ENCODE measurements around the gene PARN.
"Not testable (repeated sequence)": the region's sequence is repeated elsewhere in the genome, so short reads cannot be mapped to it uniquely, and the experiment has no call there.

The PARN gene

DNA sequence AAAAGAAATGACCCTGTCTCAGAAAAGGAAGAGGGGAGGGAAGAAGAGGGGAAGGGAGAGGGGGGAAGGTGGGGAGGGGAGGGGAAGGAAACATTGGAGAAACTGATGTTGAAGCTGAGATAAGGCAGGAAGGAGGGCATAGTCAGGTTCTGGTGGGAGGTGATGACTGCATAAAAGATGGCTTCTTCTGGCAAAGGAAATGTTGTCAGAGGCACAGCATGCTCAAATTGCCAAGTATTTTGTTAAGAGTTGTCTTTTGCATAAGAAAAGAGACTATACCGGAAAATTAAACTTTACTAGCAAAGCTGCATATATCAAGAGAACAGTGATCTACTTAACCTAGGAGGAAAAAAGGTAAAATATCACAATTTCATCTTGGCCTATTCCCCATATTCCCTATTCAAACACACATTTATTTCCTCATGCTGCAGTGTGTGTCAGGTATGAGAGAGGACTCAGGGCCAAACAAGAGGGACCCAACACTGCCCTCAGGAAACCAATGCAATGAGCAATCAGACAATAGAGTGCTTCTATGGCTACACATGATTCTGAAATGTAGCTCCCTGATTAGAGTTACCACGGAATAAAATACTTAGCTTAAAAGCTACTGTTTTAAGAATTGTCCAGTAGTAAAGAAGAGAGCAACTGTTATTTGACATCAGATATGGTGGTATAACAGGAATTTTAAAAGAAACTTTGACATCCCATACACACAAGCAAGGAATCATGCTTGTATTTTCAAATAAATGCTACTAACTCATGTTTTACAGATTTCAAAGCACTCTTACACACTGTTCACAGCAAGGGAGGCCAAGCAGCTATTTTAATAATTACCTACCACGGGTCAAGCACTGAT, 80.9 kb downstream of the PARN start:
- TF ChIP-seq ZFX (IDR thresholded peaks at IDR 0.05) (no peak), CTCF (conservative IDR thresholded peaks at IDR 0.05) (no peak)
- peak overlapping the region; percentile 78 for H3K27ac ChIP-seq

- no peak overlapping the region for H3K27ac ChIP-seq
- no peak for TF ChIP-seq CTCF (conservative IDR thresholded peaks at IDR 0.05)
- no peak for TF ChIP-seq ZFX (IDR thresholded peaks at IDR 0.05)
Measured at GRCh38 chr16:14545346-14545884, 84.6 kb downstream of the PARN start.

DNA sequence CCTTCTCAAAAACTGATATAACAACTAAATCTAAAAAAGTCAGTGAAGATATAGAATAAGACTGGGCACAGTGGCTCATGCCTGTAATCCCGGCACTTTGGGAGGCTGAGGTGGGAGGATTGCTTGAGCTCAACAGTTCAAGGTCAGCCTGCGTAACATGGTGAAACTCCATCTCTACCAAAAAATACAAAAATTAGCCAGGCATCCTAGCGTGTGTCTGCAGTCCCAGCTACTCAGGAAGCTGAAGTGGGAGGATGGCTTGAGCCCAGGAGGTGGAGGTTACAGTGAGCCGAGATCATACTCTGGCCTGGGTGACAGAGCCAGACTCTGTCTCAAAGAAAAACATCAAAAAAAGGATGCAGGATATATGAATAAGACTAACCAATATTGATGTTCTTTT, 85.2 kb downstream of the PARN start:
- H3K27ac ChIP-seq = not testable (repeated sequence)

GRCh38 chr16:14539631-14540030, 90.4 kb downstream of the PARN start:
- no peak overlapping the region for H3K27ac ChIP-seq
- TF ChIP-seq CTCF (conservative IDR thresholded peaks at IDR 0.05) (no peak), ZFX (IDR thresholded peaks at IDR 0.05) (no peak)

DNA sequence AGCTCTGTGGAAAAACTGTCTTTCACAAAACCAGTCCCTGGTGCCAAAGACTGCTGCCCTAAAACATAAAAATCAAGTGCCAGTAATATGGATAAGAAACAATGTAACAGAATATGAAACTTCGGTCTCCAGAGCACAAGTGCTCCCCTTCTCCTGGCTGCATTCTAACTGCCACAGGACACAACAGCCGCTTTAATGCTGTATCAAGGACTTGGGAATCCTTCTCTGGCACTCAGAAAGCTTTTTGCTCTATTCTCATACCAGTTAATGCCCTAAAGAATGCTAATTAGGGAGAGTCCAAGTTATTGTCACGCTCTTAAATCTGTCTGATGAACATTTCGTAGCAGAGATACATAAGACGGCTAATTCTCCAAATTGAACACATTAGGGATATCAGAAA, 90.9 kb downstream of the PARN start:
- TF ChIP-seq ZFX (IDR thresholded peaks at IDR 0.05) (no peak), CTCF (conservative IDR thresholded peaks at IDR 0.05) (no peak)
- no peak overlapping the region for H3K27ac ChIP-seq

GRCh38 chr16:14538604-14539003, 91.5 kb downstream of the PARN start:
- H3K27ac ChIP-seq = no peak overlapping the region
- TF ChIP-seq ZFX (IDR thresholded peaks at IDR 0.05) = no peak
- no peak for TF ChIP-seq CTCF (conservative IDR thresholded peaks at IDR 0.05)

- no peak for TF ChIP-seq CTCF (conservative IDR thresholded peaks at IDR 0.05)
- no peak for TF ChIP-seq ZFX (IDR thresholded peaks at IDR 0.05)
- no peak overlapping the region for H3K27ac ChIP-seq
Measured at GRCh38 chr16:14531613-14532012, 98.4 kb downstream of the PARN start.

- TF ChIP-seq CTCF (conservative IDR thresholded peaks at IDR 0.05) (no peak), ZFX (IDR thresholded peaks at IDR 0.05) (no peak)
- no peak overlapping the region for H3K27ac ChIP-seq
Measured at GRCh38 chr16:14531101-14531500, 99.0 kb downstream of the PARN start.

Measured in C4-2B (cell line).